ENCODE data around the gene TM4SF4.

- TF ChIP-seq EZH2phosphoT487 (IDR thresholded peaks at IDR 0.05; ENCODE audit: low read length): no peak
- no peak for TF ChIP-seq EZH2 (optimal IDR thresholded peaks at IDR 0.05; ENCODE audit: low read depth, low read length)
- TF ChIP-seq, protein P1, sequence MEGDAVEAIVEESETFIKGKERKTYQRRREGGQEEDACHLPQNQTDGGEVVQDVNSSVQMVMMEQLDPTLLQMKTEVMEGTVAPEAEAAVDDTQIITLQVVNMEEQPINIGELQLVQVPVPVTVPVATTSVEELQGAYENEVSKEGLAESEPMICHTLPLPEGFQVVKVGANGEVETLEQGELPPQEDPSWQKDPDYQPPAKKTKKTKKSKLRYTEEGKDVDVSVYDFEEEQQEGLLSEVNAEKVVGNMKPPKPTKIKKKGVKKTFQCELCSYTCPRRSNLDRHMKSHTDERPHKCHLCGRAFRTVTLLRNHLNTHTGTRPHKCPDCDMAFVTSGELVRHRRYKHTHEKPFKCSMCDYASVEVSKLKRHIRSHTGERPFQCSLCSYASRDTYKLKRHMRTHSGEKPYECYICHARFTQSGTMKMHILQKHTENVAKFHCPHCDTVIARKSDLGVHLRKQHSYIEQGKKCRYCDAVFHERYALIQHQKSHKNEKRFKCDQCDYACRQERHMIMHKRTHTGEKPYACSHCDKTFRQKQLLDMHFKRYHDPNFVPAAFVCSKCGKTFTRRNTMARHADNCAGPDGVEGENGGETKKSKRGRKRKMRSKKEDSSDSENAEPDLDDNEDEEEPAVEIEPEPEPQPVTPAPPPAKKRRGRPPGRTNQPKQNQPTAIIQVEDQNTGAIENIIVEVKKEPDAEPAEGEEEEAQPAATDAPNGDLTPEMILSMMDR (IDR thresholded peaks at IDR 0.05; ENCODE audit: low read length): no peak
Measured at GRCh38 chr3:149465351-149465883, 9.1 kb upstream of the TM4SF4 start.
